MM.1S (cell line): ENCODE data around the gene GTF2F2.

Source experiments
- CTCF ChIP-seq: fragments of 300-600 bp; sonication (generic); IDR thresholded peaks from 2 replicates; pipeline ENCODE4 v1.5.1; 2016; ENCODE audit warnings: antibody characterized with exemption, low read length, mixed read lengths
- EZH2phosphoT487 ChIP-seq: fragments of 300-600 bp; sonication (generic); IDR thresholded peaks from 2 replicates; pipeline ENCODE4 v1.6.1; 2018; ENCODE audit warnings: antibody characterized with exemption, low read length

GRCh38 chr13:45141369-45141768, 21.1 kb downstream of the GTF2F2 start:
- no peak for TF ChIP-seq CTCF
- no peak for TF ChIP-seq EZH2phosphoT487
